ENCODE results near the gene PPP1R9B. TPM values are rescaled to one million over a fixed set of nuclear protein-coding genes. Genes with fewer than 3 reads are reported as not detected.

Gene PPP1R9B
- total RNA-seq, 1 experiment from 2014 or later, result 112 TPM

DNA sequence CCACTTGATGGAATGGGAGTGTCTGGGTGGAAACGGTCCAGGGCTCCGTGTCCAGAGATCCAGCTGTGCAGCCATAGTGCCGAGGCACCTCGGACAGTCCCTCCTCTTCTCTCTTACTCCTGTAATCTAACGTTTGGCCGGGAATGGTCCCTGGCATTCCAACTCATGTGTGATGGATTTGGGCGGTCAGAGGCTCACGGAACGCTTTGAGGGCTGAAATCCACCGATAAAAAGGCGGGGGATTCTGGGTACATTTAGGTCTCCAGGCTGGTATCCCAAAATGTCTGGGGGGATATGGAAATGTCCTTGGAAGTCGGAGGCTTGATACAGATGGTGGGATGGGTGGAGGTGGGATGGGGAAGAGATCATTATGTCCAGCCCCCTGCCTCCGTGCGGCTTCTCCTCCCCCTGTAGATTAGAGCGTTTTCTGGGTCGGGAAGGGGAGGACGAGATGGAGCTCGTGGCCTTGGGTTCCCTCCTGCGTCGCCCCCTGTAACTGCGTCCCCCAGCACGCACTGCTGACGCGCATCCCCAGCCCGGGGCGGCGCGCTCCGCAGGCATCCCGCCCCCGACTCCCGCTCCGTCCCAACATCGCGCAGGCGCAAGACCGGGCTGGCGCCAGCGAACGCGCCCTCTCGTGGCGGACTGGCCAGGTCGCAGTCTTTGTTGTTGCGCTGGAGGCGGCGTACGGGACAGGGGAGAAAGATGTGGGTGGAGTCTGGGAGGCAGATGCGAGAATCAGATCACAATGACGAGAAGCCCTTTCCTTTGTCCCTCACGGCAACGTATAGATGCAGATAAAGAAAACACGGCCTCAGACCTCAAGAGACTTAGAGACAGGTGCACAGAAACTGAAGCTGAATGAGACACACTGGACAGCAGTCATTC lies 10.8 kb upstream of the PPP1R9B start (continued):
- TF ChIP-seq YY1 (IDR thresholded peaks at IDR 0.05; ENCODE audit: extremely low read depth, insufficient replicate concordance, low read depth, low read length), result peak; percentile 74
- TF ChIP-seq ZNF274 (IDR thresholded peaks at IDR 0.05; ENCODE audit: low read depth, low read length), result no peak

GRCh38 chr17:50157891-50158290 lies 7.4 kb upstream of the PPP1R9B start:
- no peaks in the 10 kb centered on the region for H3K9me2 ChIP-seq (ENCODE audit: insufficient read depth)
- no peak overlapping the region for H3K4me3 ChIP-seq (replicated peaks in 1 of 2; ENCODE audit: low read depth in 1 of 2, low read length in 2 of 2)
- ATAC-seq, result no peak
- ChIA-PET POLR2A (no interaction called here), CTCF (interaction anchor here (0.7 to 1.2 kb wide), 2 partner anchors 12 to 20 kb away, joined by 3 to 4 read pairs; no protein-coding TSS in a partner anchor), RAD21 (ENCODE audit: low non-redundant PET in 1 of 2, low total read pairs in 2 of 2, uncharacterized antibody in 2 of 2, unreplicated experiment in 2 of 2) (no interaction called here)
- H3K27ac ChIP-seq (ENCODE audit: low read depth, low read length), result no peak overlapping the region
- no peaks in the 10 kb centered on the region for H3K36me3 ChIP-seq (ENCODE audit: control insufficient read depth in 1 of 2, insufficient read depth in 2 of 2, low read length in 2 of 2)
- DNase-seq (ENCODE audit: low read depth, low spot score), result no peak
- BruUV-seq (replicated peaks), result no TSS peak
- no peaks in the 10 kb centered on the region for H3K27me3 ChIP-seq (ENCODE audit: insufficient read depth, low read length)
- no peaks in the 10 kb centered on the region for H3K9me3 ChIP-seq (ENCODE audit: control insufficient read depth in 1 of 2, insufficient read depth in 1 of 2, low read depth in 1 of 2, low read length in 2 of 2)
- no peaks in the 10 kb centered on the region for H3K79me2 ChIP-seq (ENCODE audit: insufficient read depth, low read length)
- H3K4me2 ChIP-seq (ENCODE audit: low read length), result no peak overlapping the region
- TF ChIP-seq, protein P1, sequence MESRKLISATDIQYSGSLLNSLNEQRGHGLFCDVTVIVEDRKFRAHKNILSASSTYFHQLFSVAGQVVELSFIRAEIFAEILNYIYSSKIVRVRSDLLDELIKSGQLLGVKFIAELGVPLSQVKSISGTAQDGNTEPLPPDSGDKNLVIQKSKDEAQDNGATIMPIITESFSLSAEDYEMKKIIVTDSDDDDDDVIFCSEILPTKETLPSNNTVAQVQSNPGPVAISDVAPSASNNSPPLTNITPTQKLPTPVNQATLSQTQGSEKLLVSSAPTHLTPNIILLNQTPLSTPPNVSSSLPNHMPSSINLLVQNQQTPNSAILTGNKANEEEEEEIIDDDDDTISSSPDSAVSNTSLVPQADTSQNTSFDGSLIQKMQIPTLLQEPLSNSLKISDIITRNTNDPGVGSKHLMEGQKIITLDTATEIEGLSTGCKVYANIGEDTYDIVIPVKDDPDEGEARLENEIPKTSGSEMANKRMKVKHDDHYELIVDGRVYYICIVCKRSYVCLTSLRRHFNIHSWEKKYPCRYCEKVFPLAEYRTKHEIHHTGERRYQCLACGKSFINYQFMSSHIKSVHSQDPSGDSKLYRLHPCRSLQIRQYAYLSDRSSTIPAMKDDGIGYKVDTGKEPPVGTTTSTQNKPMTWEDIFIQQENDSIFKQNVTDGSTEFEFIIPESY (IDR thresholded peaks at IDR 0.05; ENCODE audit: extremely low read depth, insufficient replicate concordance, low read length), result no peak
- TF ChIP-seq FOSL1 (IDR thresholded peaks at IDR 0.05; ENCODE audit: low read depth) (no peak), SRF (IDR thresholded peaks at IDR 0.05; ENCODE audit: low read depth) (no peak), CEBPB (IDR thresholded peaks at IDR 0.05; ENCODE audit: low read depth) (no peak), YY1 (IDR thresholded peaks at IDR 0.05; ENCODE audit: extremely low read depth, insufficient replicate concordance, low read depth, low read length) (no peak), POLR2A (IDR thresholded peaks at IDR 0.05; ENCODE audit: borderline replicate concordance, extremely low read depth, insufficient read depth, insufficient read length) (no peak), SP1 (IDR thresholded peaks at IDR 0.05; ENCODE audit: low read depth) (no peak), EZH2phosphoT487 (IDR thresholded peaks at IDR 0.05; ENCODE audit: borderline replicate concordance) (no peak), ZFX (IDR thresholded peaks at IDR 0.05) (no peak), EZH2 (IDR thresholded peaks at IDR 0.05) (no peak), ZNF274 (IDR thresholded peaks at IDR 0.05; ENCODE audit: low read depth, low read length) (no peak), POLR2AphosphoS5 (IDR thresholded peaks at IDR 0.05; ENCODE audit: low read depth, low read length) (no peak), RAD21 (IDR thresholded peaks at IDR 0.05; ENCODE audit: low read depth) (no peak), SIN3A (IDR thresholded peaks at IDR 0.05; ENCODE audit: low read depth) (no peak), EGR1 (IDR thresholded peaks at IDR 0.05; ENCODE audit: low read depth) (no peak), CBX3 (IDR thresholded peaks at IDR 0.05; ENCODE audit: low read depth) (no peak)
- TF ChIP-seq, protein P2, sequence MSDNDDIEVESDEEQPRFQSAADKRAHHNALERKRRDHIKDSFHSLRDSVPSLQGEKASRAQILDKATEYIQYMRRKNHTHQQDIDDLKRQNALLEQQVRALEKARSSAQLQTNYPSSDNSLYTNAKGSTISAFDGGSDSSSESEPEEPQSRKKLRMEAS (IDR thresholded peaks at IDR 0.05), result no peak
- no peak overlapping the region for H3K9ac ChIP-seq (ENCODE audit: low read length)
- no peaks in the 10 kb centered on the region for H4K20me1 ChIP-seq (ENCODE audit: insufficient read depth)
- H2AFZ ChIP-seq (ENCODE audit: low read depth, low read length, poor library complexity, severe bottlenecking), result no peak overlapping the region
- peaks cover 36 to 45% of the 10 kb centered on the region in 2 experiments for H3K4me1 ChIP-seq (ENCODE audit: control insufficient read depth in 1 of 2, insufficient read depth in 2 of 2, low read length in 2 of 2)
- intact Hi-C loops (cut with micrococcal nuclease), result no loop called here

Data from HCT116 (cell line).